Measurements from ENCODE around the gene C1QTNF1. TPM values are rescaled to one million over a fixed set of nuclear protein-coding genes. Genes with fewer than 3 reads are reported as not detected.

The C1QTNF1 gene
- total and polyA plus RNA-seq, 4 donors: 7.4 to 84.5 (median 30.0) TPM

DNA sequence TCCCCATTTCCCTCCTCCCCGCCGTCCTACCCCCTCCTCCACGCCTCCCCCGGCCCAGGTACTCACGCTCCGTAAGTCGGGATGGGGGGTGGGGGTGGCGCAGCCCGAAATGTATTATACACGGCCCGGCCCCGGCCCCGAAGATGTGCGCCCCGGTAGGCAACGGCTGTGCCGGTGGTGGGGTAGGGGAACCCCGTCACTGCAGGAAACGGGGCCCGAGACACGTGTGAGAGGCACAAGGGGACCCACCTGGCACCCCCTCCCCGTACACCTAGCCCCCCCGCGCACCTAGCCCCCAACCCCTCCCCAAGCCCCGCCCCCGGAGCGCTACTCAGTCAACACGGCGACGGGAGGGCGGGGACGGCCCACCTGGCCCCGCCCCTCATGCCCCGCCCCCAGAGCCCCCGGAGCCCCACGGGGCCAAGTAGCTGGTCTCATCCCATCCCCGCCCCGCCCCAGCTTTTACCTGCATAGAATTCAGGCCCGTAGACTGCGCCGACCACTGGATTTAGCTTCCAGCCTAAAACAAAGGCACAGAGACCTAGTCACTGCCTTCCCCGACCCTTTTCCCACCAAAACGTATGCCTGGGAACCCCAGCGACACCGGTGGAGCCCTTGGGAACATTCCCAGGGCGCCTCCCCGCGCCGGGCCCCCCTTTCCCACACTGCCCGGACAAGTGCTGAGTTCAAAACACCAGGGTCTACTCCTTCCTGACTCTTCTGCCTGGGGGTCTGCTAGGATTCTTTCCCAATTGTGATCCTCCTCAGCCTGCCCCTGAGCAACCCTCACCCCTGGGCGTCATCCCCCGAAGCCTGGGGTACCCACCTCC, 73.5 kb downstream of the C1QTNF1 start:
- 13 to 18% methylated on average over 35 to 52 of the region's 52 CpGs for WGBS, 2 donors
- no peaks in the 10 kb centered on the region for H3K36me3 ChIP-seq (ENCODE audit: control insufficient read depth in 4 of 4, insufficient read depth in 4 of 4, low read length in 4 of 4)
- no peak overlapping the region for H3K9ac ChIP-seq (ENCODE audit: insufficient read depth in 1 of 2, low read length in 2 of 2)
- H3K4me3 ChIP-seq: no peak overlapping the region
- peaks cover 0 to 5% (median 0%) of the 10 kb centered on the region in 5 donors for H3K4me1 ChIP-seq (ENCODE audit: control insufficient read depth in 5 of 5, insufficient read depth in 5 of 5, low read length in 5 of 5)
- no peak for ATAC-seq (ENCODE audit: insufficient read depth, low FRiP score)
- H3K27ac ChIP-seq (ENCODE audit: low read depth in 1 of 2, low read length in 1 of 2): no peak overlapping the region
- TF ChIP-seq CTCF (IDR thresholded peaks at IDR 0.05; ENCODE audit: control extremely low read depth, extremely low read depth): no peak
- H3K9me3 ChIP-seq (ENCODE audit: control insufficient read depth in 4 of 4, insufficient read depth in 3 of 4, low read length in 3 of 4): no peaks in the 10 kb centered on the region
- no peak for DNase-seq
- peaks cover 0 to 40% (median 11%) of the 10 kb centered on the region in 3 donors for H3K27me3 ChIP-seq (ENCODE audit: control insufficient read depth in 3 of 3, insufficient read depth in 3 of 3, low read length in 2 of 3)

- 41 to 51% methylated on average over 16 of the region's 16 CpGs for WGBS, 2 donors
- Histone ChIP-seq H3K36me3 (ENCODE audit: control insufficient read depth in 4 of 4, insufficient read depth in 4 of 4, low read length in 4 of 4) (no peaks in the 10 kb centered on the region), H3K4me1 (ENCODE audit: control insufficient read depth in 5 of 5, insufficient read depth in 5 of 5, low read length in 5 of 5) (peaks cover 0 to 5% (median 0%) of the 10 kb centered on the region in 5 donors), H3K9me3 (ENCODE audit: control insufficient read depth in 4 of 4, insufficient read depth in 3 of 4, low read length in 3 of 4) (no peaks in the 10 kb centered on the region), H3K4me3 (no peak overlapping the region), H3K27ac (ENCODE audit: low read depth in 1 of 2, low read length in 1 of 2) (no peak overlapping the region), H3K27me3 (ENCODE audit: control insufficient read depth in 3 of 3, insufficient read depth in 3 of 3, low read length in 2 of 3) (peaks cover 0 to 50% (median 11%) of the 10 kb centered on the region in 3 donors), H3K9ac (ENCODE audit: insufficient read depth in 1 of 2, low read length in 2 of 2) (no peak overlapping the region)
- no peak for TF ChIP-seq CTCF (IDR thresholded peaks at IDR 0.05; ENCODE audit: control extremely low read depth, extremely low read depth)
- no peak for DNase-seq
- ATAC-seq (ENCODE audit: insufficient read depth, low FRiP score): no peak
These were observed 74.4 kb downstream of the C1QTNF1 start for GRCh38 chr17:79098282-79098867.

Other genes with a start within 250 kb of the C1QTNF1 start
- 10 to 100 TPM; 67.0 to 97.2 TPM for gene CYTH1, start 241.9 kb upstream of the C1QTNF1 start, total RNA-seq
- gene CYTH1, start 241.9 kb upstream of the C1QTNF1 start, polyA plus RNA-seq: 10 to 100 TPM; 50.5 to 85.1 TPM
- 10 to 100 TPM; 56.4 to 61.5 TPM for gene USP36, start 183.4 kb upstream of the C1QTNF1 start, total RNA-seq
- 10 to 100 TPM; 22.2 to 33.3 TPM for gene USP36, start 183.4 kb upstream of the C1QTNF1 start, polyA plus RNA-seq
- 1 to 10 TPM; 8.2 to 8.3 TPM for gene CEP295NL, start 121.0 kb upstream of the C1QTNF1 start, total RNA-seq
- 1 to 10 TPM in 1 of 2 donors, under 1 TPM in 1; 0.39 to 1.7 TPM for gene CEP295NL, start 121.0 kb upstream of the C1QTNF1 start, polyA plus RNA-seq
- 100 to 1,000 TPM in 1 of 2 donors, 10 to 100 TPM in 1; 95.6 to 176 TPM for gene TIMP2, start 98.8 kb upstream of the C1QTNF1 start, total RNA-seq
- 10 to 100 TPM; 47.5 to 88.2 TPM for gene TIMP2, start 98.8 kb upstream of the C1QTNF1 start, polyA plus RNA-seq
- 100 to 1,000 TPM; 183 to 479 TPM for gene LGALS3BP, start 44.2 kb upstream of the C1QTNF1 start, total RNA-seq
- 100 to 1,000 TPM; 229 to 261 TPM for gene LGALS3BP, start 44.2 kb upstream of the C1QTNF1 start, polyA plus RNA-seq
- 10 to 100 TPM; 31.4 to 75.8 TPM for gene CANT1, start 14.4 kb upstream of the C1QTNF1 start, total RNA-seq
- 10 to 100 TPM in 1 of 2 donors, 1 to 10 TPM in 1; 8.5 to 66.0 TPM for gene CANT1, start 14.4 kb upstream of the C1QTNF1 start, polyA plus RNA-seq
- gene ENGASE, start 50.7 kb downstream of the C1QTNF1 start, total RNA-seq: 10 to 100 TPM; 36.7 to 45.7 TPM
- gene ENGASE, start 50.7 kb downstream of the C1QTNF1 start, polyA plus RNA-seq: 10 to 100 TPM; 19.0 to 28.4 TPM